Ovary (tissue), 3 donors: Measurements from ENCODE around the gene ACO1.

ENCODE experiments used
- EP300 ChIP-seq: sonication (generic); formaldehyde crosslinking; IDR thresholded peaks from one replicate; pipeline ENCODE4 v1.6.1; 2017; ENCODE audit warnings: antibody characterized with exemption
- TF ChIP-seq, protein P1 (sequence below), 3 donors: fragments of 450-650 bp in 2 of 3; fragments of 200-600 bp in 1 of 3; IDR thresholded peaks; one replicate each; pipeline versions ENCODE4 v1.5.1 to v1.8.0; 2016 to 2022; ENCODE audit warnings: antibody characterized with exemption in 3 of 3, mild to moderate bottlenecking in 1 of 3
- donor health status: DM: no; HTN: no; CAD: no.

DNA sequence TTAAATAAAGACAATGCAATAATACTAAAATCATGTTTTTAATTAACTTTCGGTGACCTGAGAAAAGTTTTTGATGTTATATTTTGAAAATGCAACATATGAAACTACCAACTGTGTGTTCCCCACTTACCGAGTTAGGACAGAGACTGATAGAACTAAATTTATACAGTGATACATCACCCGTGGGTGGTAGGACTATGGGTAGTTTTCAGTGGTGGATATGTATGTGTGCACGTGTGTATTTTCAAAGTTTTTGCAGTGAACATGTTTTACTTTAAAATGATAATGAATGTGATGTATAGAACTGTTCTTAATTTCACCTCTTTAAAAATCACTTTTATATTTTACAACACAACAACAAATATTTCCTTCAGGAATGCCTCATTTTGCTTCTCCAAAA, 25.0 kb upstream of the ACO1 start:
- TF ChIP-seq, protein P1, sequence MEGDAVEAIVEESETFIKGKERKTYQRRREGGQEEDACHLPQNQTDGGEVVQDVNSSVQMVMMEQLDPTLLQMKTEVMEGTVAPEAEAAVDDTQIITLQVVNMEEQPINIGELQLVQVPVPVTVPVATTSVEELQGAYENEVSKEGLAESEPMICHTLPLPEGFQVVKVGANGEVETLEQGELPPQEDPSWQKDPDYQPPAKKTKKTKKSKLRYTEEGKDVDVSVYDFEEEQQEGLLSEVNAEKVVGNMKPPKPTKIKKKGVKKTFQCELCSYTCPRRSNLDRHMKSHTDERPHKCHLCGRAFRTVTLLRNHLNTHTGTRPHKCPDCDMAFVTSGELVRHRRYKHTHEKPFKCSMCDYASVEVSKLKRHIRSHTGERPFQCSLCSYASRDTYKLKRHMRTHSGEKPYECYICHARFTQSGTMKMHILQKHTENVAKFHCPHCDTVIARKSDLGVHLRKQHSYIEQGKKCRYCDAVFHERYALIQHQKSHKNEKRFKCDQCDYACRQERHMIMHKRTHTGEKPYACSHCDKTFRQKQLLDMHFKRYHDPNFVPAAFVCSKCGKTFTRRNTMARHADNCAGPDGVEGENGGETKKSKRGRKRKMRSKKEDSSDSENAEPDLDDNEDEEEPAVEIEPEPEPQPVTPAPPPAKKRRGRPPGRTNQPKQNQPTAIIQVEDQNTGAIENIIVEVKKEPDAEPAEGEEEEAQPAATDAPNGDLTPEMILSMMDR (IDR thresholded peaks at IDR 0.05), result no peak
- TF ChIP-seq EP300, result no peak
